CD4-positive, alpha-beta T cell (primary cell): Measurements from ENCODE around the gene B4GALT4. TPM values are rescaled to one million over a fixed set of nuclear protein-coding genes. Genes with fewer than 3 reads are reported as not detected.
A peak's percentile ranks its signal among the peaks of the same experiment; 100 is the strongest.

Source experiments
- ATAC-seq: fragments of 200-7000 bp; cut with Tn5 transposase; one replicate; pipeline ENCODE4 v1.10.0; 2022; ENCODE audit warnings: mild to moderate bottlenecking; ENCODE audit not compliant: poor library complexity
- CTCF ChIA-PET: fragments of 350-600 bp; sonication (Branson Sonifier 250); formaldehyde crosslinking; loops from one replicate; lab custom pipeline; 2021; ENCODE audit warnings: antibody characterized with exemption, inconsistent platforms; lab: Charles Lee
- POLR2A ChIA-PET: fragments of 350-600 bp; sonication (Branson Sonifier 250); formaldehyde crosslinking; loops from one replicate; lab custom pipeline; 2021; ENCODE audit warnings: antibody characterized with exemption, inconsistent platforms; lab: Charles Lee
- DNase-seq, 14 experiments: peaks; one replicate each; pipeline ENCODE4 v3.0.0-alpha.2; 2013 to 2020; ENCODE audit warnings: mixed read lengths in 2 of 14
- H3K27ac ChIP-seq, 2 donors: one replicate each; pipeline versions ENCODE4 v1.5.1 to v1.7.0; 2013; ENCODE audit warnings: low read length in 2 of 2, low read depth in 1 of 2, mild to moderate bottlenecking in 1 of 2
- H3K27me3 ChIP-seq, 2 experiments: 1 replicate in 1 of 2; 2 replicates in 1 of 2; pipeline versions ENCODE4 v1.6.1 to v1.7.0; 2013; ENCODE audit warnings: low read length in 2 of 2, control low read depth in 1 of 2, mild to moderate bottlenecking in 1 of 2, moderate library complexity in 1 of 2; ENCODE audit not compliant: insufficient read depth in 2 of 2, control insufficient read depth in 1 of 2
- H3K36me3 ChIP-seq: one replicate; pipeline ENCODE4 v1.6.1; 2013; ENCODE audit warnings: low read length, control low read depth; ENCODE audit not compliant: insufficient read depth
- H3K4me1 ChIP-seq: one replicate; pipeline ENCODE4 v1.6.1; 2013; ENCODE audit warnings: low read length, control low read depth; ENCODE audit not compliant: insufficient read depth
- H3K4me3 ChIP-seq: one replicate; pipeline ENCODE4 v1.5.1; 2013; ENCODE audit warnings: mild to moderate bottlenecking, low read length, moderate library complexity
- H3K9me3 ChIP-seq, 2 experiments: 1 replicate in 1 of 2; 2 replicates in 1 of 2; pipeline versions ENCODE4 v1.6.1 to v1.7.0; 2013; ENCODE audit warnings: low read length in 2 of 2, mild to moderate bottlenecking in 2 of 2, control low read depth in 1 of 2, moderate library complexity in 1 of 2; ENCODE audit not compliant: control insufficient read depth in 1 of 2, insufficient read depth in 1 of 2
- H3K27ac Mint-ChIP-seq: one replicate; pipeline ENCODE4 v1.8.0; 2020; ENCODE audit warnings: mixed read lengths
- H3K27me3 Mint-ChIP-seq: one replicate; pipeline ENCODE4 v1.8.0; 2021; ENCODE audit warnings: mixed read lengths
- H3K36me3 Mint-ChIP-seq: one replicate; pipeline ENCODE4 v1.8.0; 2021; ENCODE audit warnings: low read depth, mixed read lengths
- H3K4me1 Mint-ChIP-seq: one replicate; pipeline ENCODE4 v1.8.0; 2021; ENCODE audit warnings: low read depth, mixed read lengths
- H3K4me3 Mint-ChIP-seq: one replicate; pipeline ENCODE4 v1.8.0; 2020; ENCODE audit warnings: mild to moderate bottlenecking, mixed read lengths
- H3K9me3 Mint-ChIP-seq: one replicate; pipeline ENCODE4 v1.8.0; 2020; ENCODE audit warnings: mixed read lengths
- intact Hi-C, 2 experiments: fragments of 100-400 bp; cut with DNase I in 1 of 2; cut with micrococcal nuclease in 1 of 2; formaldehyde crosslinking; loops; one replicate each; pipeline versions ENCODE4 v1.15.1 to v1.9.0; 2023 to 2025; cut with DNase I, micrococcal nuclease
- total RNA-seq, 174 experiments: library from RNA in 2 of 174; stranded (reverse) in 2 of 174; gene quantifications; one replicate each; pipeline ENCODE4 v1.2.3 and lab custom pipeline; 2021 to 2026
- TF ChIP-seq, protein P1 (sequence below): fragments of 200-600 bp; IDR thresholded peaks from one replicate; pipeline ENCODE4 v1.8.0; 2022; ENCODE audit warnings: antibody characterized with exemption, mild to moderate bottlenecking

B4GALT4 gene
- total RNA-seq, 2 experiments from 2014 or later = 26.2 to 29.5 TPM

DNA sequence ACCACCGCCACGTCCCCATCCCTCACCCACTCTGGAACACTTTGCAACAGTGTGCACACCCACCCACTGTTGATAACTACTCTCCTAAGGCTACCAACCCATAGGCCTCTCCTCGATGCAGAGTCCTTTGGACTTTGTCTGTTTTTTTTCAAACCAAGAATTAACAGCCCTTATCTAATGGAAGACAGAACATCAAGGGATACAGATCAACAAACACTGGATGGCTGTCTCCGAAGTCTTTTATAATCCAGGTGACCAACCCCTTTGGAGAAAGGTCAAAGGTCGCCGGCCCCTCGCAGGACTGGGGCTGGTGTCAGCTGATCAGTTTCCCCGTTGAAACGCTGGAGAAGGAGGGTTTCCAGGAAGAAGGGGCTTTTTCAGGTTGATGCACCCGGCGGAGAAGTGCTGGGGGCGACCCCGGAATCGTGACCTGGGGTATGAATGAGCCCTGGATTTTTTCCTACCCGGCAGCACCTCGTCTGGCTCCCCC is 532 bp downstream of the B4GALT4 start:
- Histone ChIP-seq H3K36me3 (peaks cover 18% of the 10 kb centered on the region), H3K27me3 (no peaks in the 10 kb centered on the region), H3K9me3 (no peaks in the 10 kb centered on the region), H3K4me1 (peaks cover 40% of the 10 kb centered on the region), H3K4me3 (peak overlapping the region; percentile 79), H3K27ac (peak overlapping the region; percentile 81 to 86)
- peaks cover 18% of the 10 kb centered on the region for H3K36me3 Mint-ChIP-seq
- no peaks in the 10 kb centered on the region for H3K9me3 Mint-ChIP-seq
- peak overlapping the region; percentile 83 for H3K27ac Mint-ChIP-seq
- peaks cover 53% of the 10 kb centered on the region for H3K4me1 Mint-ChIP-seq
- CTCF ChIA-PET = interaction anchor here (0.9 to 3.1 kb wide), 8 partner anchors 9 to 358 kb away, joined by 3 to 19 read pairs (median 6); partner anchors contain the start of gene ARHGAP31
- no peaks in the 10 kb centered on the region for H3K27me3 Mint-ChIP-seq
- DNase-seq = peak in 4 of 14 experiments; percentile 14 to 45 (median 36)
- peak overlapping the region; percentile 93 for H3K4me3 Mint-ChIP-seq
- no peak for ATAC-seq
- TF ChIP-seq, protein P1, sequence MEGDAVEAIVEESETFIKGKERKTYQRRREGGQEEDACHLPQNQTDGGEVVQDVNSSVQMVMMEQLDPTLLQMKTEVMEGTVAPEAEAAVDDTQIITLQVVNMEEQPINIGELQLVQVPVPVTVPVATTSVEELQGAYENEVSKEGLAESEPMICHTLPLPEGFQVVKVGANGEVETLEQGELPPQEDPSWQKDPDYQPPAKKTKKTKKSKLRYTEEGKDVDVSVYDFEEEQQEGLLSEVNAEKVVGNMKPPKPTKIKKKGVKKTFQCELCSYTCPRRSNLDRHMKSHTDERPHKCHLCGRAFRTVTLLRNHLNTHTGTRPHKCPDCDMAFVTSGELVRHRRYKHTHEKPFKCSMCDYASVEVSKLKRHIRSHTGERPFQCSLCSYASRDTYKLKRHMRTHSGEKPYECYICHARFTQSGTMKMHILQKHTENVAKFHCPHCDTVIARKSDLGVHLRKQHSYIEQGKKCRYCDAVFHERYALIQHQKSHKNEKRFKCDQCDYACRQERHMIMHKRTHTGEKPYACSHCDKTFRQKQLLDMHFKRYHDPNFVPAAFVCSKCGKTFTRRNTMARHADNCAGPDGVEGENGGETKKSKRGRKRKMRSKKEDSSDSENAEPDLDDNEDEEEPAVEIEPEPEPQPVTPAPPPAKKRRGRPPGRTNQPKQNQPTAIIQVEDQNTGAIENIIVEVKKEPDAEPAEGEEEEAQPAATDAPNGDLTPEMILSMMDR = no peak
- intact Hi-C loops = loop anchor here (2.0 to 5.0 kb wide), 5 partner anchors 55 to 355 kb away; partner anchors contain the start of genes ARHGAP31 (in 1 of the 2) and TMEM39A (in 1 of the 2)
- POLR2A ChIA-PET = interaction anchor here (1.0 to 2.0 kb wide), 15 partner anchors 15 to 357 kb away, joined by 3 to 36 read pairs (median 8); partner anchors contain the start of genes ARHGAP31, IGSF11 and TIMMDC1

DNA sequence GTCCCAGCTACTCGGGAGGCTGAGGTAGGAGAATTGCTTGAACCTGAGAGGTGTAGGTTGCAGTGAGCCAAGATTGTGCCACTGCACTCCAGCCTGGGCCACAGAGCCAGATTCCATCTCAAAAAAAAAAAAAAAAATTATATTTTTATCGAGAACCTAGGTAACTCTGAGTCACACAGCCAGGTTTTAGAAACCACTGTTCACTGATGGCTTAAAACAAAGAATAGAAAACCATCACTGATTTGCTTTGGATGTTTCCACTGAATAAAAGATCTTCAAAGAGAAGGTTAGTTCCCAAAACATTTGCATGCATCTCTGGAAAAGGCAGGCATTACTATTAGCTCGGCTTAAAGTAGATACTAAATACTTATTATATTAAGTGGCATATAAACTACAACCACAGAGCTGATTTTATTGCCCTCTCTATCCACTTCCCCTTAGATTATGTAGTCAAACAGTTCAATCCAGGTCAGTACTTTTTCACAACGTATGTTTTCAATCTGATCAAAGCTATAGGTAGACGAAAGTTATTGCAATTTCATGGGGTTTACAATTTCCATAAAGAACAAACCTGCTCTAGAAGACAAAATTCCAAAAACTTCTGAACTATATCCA is 1.4 kb downstream of the B4GALT4 start:
- Histone ChIP-seq H3K9me3 (no peaks in the 10 kb centered on the region), H3K27me3 (no peaks in the 10 kb centered on the region), H3K27ac (peak overlapping the region; percentile 39 to 81), H3K4me1 (peaks cover 43% of the 10 kb centered on the region), H3K36me3 (peaks cover 26% of the 10 kb centered on the region), H3K4me3 (peak overlapping the region; percentile 79)
- DNase-seq (peak in 2 of 14 experiments; percentile 43 to 48), ATAC-seq (peak; percentile 38)
- TF ChIP-seq, protein P1 = no peak
- Mint-ChIP-seq H3K4me1 (peaks cover 61% of the 10 kb centered on the region), H3K9me3 (no peaks in the 10 kb centered on the region), H3K36me3 (peaks cover 27% of the 10 kb centered on the region), H3K27me3 (no peaks in the 10 kb centered on the region), H3K27ac (peak overlapping the region; percentile 83), H3K4me3 (peak overlapping the region; percentile 93)
- CTCF ChIA-PET = interaction anchor here (0.9 to 3.1 kb wide), 3 partner anchors 114 to 357 kb away, joined by 3 to 15 read pairs (median 4); no protein-coding TSS in a partner anchor
- intact Hi-C loops = loop anchor here in 1 of 2 experiments (5.0 kb wide), 1 partner anchor 37 kb away; no protein-coding TSS in a partner anchor
- POLR2A ChIA-PET = interaction anchor here (0.8 to 1.3 kb wide), 5 partner anchors 19 to 259 kb away, joined by 3 to 4 read pairs (median 3); partner anchors contain the start of genes ARHGAP31 and TIMMDC1

DNA sequence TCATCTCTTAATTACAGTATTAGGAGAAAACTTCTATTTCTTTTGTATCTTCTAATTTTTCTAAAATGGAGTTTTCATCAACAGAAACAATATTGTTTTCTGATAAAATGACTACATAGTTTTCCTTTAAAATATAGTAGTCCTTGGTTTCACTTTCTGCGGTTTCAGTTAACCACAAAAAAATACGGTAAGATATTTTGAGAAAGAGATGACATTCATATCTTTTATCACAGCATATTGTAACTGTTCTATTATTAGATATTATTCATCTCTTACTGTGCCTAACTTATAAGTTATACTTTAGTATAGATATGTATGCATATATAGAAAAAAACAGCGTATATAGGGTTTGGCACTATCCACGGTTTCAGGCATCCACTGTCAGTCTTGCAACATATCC is 2.3 kb downstream of the B4GALT4 start:
- peak overlapping the region; percentile 39 to 81 for H3K27ac ChIP-seq
- peaks cover 71% of the 10 kb centered on the region for H3K4me1 Mint-ChIP-seq
- H3K36me3 ChIP-seq = peaks cover 33% of the 10 kb centered on the region
- CTCF ChIA-PET = interaction anchor here (2.3 kb wide), 1 partner anchor 115 kb away, joined by 4 read pairs; no protein-coding TSS in a partner anchor
- ATAC-seq (no peak), DNase-seq (peak in 2 of 14 experiments; percentile 27 to 41)
- intact Hi-C loops = loop anchor here in 1 of 2 experiments (5.0 kb wide), 1 partner anchor 36 kb away; no protein-coding TSS in a partner anchor
- no peaks in the 10 kb centered on the region for H3K27me3 ChIP-seq
- no peaks in the 10 kb centered on the region for H3K9me3 Mint-ChIP-seq
- H3K36me3 Mint-ChIP-seq = peaks cover 35% of the 10 kb centered on the region
- TF ChIP-seq, protein P1 = no peak
- peak overlapping the region; percentile 93 for H3K4me3 Mint-ChIP-seq
- no peaks in the 10 kb centered on the region for H3K9me3 ChIP-seq
- H3K4me3 ChIP-seq = peak overlapping the region; percentile 79
- peaks cover 50% of the 10 kb centered on the region for H3K4me1 ChIP-seq
- H3K27ac Mint-ChIP-seq = peak overlapping the region; percentile 83
- no peaks in the 10 kb centered on the region for H3K27me3 Mint-ChIP-seq
- POLR2A ChIA-PET = interaction anchor here (1.3 to 2.1 kb wide), 2 partner anchors 19 to 260 kb away, joined by 5 to 8 read pairs; partner anchors contain the start of gene TIMMDC1
